ENCODE results near the gene VAX1.

The VAX1 gene

DNA sequence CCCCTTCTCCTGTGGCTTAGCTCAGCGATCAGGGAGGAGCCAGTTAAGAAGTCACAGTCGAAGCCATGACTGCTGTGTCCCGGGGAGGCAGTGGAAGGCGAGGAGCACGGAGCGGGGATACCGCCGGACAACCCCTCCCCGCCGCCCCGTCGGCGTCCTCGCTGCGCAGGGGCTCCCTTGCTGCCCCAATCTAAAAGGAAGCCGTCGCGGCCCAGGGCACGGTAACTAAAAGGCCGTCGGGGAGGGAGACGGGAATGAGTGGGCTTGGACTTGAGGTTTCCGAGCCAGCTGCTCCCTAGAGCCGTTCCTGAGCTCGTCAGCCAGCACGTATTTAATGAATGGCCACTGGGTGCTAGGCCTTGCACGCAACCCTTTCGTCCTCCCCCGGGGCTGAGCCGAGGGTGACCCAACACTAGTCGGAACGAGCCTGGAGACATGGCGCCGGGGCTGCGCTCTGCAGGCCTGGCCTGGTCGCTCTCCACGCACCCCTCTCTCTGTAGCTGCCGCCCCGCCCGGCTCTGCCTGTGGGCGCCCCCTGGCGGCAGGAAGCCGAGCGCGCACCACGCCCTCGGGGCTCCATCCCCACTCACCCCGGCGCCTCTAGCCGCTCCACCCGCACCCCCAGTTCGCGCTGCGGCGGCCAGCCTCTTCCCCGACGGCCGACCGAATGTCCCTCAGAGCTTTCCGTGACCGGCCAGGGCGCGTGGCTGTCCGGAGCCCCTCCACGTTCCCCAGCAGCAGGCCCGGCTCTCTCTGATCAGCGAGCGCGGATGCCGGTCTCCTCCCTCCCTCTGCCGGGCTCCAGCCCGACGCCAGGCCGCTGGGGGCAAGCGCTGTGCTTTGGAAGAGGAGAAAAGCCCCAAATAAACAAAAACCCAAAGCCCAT is 30.0 kb upstream of the VAX1 start:
- peak; percentile 36 to 41 for DNase-seq (ENCODE audit: low read depth in 2 of 2)
- TF ChIP-seq, protein P1, sequence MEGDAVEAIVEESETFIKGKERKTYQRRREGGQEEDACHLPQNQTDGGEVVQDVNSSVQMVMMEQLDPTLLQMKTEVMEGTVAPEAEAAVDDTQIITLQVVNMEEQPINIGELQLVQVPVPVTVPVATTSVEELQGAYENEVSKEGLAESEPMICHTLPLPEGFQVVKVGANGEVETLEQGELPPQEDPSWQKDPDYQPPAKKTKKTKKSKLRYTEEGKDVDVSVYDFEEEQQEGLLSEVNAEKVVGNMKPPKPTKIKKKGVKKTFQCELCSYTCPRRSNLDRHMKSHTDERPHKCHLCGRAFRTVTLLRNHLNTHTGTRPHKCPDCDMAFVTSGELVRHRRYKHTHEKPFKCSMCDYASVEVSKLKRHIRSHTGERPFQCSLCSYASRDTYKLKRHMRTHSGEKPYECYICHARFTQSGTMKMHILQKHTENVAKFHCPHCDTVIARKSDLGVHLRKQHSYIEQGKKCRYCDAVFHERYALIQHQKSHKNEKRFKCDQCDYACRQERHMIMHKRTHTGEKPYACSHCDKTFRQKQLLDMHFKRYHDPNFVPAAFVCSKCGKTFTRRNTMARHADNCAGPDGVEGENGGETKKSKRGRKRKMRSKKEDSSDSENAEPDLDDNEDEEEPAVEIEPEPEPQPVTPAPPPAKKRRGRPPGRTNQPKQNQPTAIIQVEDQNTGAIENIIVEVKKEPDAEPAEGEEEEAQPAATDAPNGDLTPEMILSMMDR (IDR thresholded peaks at IDR 0.05; ENCODE audit: low read depth, low read length) = peak; percentile 44
- H3K4me3 ChIP-seq (replicated peaks in 1 of 2; ENCODE audit: low read depth in 2 of 2, low read length in 2 of 2) = no peak overlapping the region

DNA sequence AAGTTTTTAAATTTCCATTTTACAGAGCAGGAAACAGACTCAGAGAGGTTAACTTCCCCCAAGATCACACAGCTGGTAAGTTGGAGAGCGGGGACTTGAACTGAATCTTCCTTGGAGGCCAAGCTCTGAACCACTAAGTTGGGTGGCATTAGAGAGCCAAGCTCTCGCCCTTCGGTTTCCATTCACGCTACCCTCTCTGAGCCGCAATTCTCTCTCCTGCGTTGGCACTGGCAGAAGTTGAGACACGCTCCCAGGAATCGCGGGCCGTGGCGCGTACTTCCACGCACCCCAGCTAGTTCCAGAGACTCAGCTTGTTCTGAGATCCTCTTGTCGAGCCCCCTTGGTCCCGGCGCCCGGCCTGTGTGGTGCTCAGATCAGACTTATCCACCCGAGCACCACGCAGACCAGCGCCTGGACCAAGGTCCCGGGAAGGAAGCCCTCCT is 29.3 kb upstream of the VAX1 start:
- TF ChIP-seq, protein P1 (IDR thresholded peaks at IDR 0.05; ENCODE audit: low read depth, low read length) = no peak
- DNase-seq (ENCODE audit: low read depth in 2 of 2) = no peak
- no peak overlapping the region for H3K4me3 ChIP-seq (replicated peaks in 1 of 2; ENCODE audit: low read depth in 2 of 2, low read length in 2 of 2)

DNA sequence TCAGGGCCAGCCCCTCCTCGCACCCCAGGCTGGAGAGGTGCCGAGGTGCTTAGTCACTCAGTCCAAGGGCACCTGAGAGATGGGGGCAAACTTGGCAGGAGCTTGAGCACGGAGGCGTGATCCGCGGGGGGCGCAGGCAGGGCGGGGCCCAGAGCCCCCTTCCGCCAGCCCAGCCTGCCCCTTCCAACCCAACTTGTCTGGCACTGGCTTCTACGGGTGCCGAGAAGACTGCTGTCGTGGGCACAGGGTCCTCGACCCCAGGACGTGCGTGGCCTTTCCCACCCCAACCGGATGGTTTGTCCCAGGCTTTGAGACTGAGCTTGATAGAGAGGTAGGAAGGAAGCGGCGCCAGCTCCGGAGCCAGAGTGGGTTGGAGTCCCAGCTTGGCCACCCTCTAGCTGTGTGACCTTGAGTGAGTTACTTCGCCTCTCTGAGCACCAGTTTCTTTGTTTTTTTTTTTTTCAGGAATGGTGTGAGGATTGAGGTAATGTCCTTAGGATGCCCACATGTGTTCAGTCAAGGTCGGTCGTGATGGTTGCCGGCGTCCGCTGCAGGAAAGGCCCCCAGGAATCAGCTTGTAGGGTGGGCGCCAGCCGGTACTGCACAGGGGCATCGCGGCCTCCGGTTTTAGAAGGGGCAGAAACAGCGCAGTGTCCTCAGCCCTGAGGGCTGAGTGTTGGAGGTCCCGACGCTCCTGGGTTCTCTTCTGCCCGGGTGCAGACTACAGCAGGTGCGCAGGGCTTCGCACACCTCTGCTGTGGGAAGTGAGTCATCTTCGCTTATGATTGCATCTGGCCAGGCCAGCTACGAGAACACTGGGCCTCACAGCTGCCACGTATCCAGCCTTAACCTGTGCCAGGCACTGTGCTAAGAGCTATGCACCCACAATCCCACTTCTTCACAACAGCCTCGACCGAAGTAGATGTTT is 28.6 kb upstream of the VAX1 start:
- no peak for DNase-seq (ENCODE audit: low read depth in 2 of 2)
- H3K4me3 ChIP-seq (replicated peaks in 1 of 2; ENCODE audit: low read depth in 2 of 2, low read length in 2 of 2) = no peak overlapping the region

DNA sequence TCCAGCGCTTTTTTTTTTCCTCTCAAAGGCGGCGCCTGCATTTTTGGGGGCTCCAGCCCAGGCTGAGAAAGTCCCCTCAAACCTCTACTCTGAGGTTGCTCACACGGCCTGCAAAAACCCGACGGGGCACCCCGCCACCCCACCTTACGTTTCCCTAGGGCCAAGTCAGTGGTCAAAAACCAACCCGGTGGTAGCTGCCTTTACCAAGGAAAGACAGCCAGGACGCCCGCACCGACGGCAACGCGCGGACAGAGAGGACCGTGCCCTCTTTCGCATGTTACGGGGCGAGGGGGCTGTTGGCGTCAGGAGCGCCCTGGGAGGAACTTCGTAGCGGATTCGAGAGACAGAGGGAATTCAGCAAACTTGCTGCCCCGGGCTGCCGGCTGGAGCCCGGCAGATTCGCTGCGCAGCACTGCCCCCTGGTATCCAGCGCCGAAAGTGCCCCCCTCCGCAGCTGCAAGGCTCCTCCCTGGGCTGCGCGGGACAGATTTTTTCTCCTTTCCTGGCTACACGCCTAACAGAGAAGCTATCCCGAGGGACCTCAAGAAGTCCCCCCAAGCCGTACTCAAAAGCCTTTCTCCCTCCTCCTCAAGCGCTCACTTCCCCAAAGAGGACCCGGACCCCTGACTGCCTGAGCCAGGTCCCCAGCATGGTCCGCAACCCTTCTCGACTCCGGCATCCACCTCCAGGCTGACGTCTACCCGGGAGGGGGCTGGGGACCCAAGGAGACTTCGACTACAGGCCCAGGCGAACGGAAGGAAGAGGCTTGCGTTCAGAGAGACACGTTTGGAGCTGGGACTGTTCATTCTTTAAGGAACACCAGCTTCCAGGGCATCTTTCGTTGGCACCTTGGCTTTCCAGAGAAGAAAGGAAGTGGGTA is 27.7 kb upstream of the VAX1 start:
- peak; percentile 47 to 51 for DNase-seq (ENCODE audit: low read depth in 2 of 2)
- TF ChIP-seq, protein P1 (IDR thresholded peaks at IDR 0.05; ENCODE audit: low read depth, low read length) = peak; percentile 78
- no peak overlapping the region for H3K4me3 ChIP-seq (replicated peaks in 1 of 2; ENCODE audit: low read depth in 2 of 2, low read length in 2 of 2)

More for the DNA sequence above, 28.6 kb upstream of the VAX1 start:
- TF ChIP-seq, protein P1 (IDR thresholded peaks at IDR 0.05; ENCODE audit: low read depth, low read length) = no peak

DNA sequence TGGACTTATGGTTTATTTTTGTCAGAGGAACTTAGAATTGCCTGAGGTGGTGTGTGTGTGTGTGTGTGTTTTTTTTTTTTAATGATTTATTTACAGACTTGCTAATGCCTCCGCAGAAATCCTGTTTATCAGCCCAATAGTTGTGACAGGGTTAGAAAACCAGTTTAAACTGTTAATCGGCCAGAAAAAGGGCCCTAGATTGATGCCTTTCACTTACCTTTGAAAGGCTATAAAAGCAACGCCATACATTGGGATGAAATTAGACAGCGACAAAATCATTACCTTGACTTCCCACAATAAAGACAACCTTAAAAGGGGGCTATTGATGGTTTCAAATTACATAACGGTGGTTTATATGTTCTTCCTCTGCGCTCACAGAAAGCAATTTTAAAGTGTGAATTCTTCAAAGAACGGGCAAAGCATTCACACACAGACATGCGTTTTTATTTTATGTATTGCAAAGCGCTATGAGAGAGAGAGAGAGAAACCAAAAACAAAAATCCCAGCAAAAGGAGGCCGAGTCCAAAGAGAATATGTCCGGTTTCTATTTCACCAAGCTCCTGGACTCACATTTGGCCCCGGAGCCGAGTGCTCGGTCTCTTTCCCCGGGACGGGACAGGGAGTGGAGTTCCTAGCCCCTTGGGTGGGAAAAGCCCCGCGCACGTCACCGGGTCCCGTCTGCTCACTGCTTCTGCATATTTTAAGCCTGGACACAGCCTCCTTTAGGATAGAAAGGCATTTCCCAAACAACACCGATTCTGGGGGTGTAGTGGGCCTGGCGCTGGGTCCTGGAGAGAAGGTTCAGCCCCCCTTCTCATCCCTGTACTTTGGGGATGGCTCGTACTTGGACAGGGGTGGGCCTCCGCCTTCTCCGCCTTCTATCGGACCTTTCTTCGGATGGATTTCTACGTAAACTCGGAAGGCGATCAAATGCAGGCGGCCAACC is 26.8 kb upstream of the VAX1 start:
- TF ChIP-seq, protein P1 (IDR thresholded peaks at IDR 0.05; ENCODE audit: low read depth, low read length) = no peak
- no peak for DNase-seq (ENCODE audit: low read depth in 2 of 2)
- peak overlapping the region in 1 of 2 donors; percentile 9 for H3K4me3 ChIP-seq (replicated peaks in 1 of 2; ENCODE audit: low read depth in 2 of 2, low read length in 2 of 2)
